Lung (tissue), 12 donors: Measurements from ENCODE around the gene SFXN5. TPM values are rescaled to one million over a fixed set of nuclear protein-coding genes. Genes with fewer than 3 reads are reported as not detected.

Experiments used
- ATAC-seq: fragments of 200-7000 bp; cut with Tn5 transposase; one replicate; pipeline ENCODE4 v1.9.1; 2020; ENCODE audit warnings: moderate number of reproducible peaks; ENCODE audit not compliant: insufficient read depth, low FRiP score
- DNase-seq, 3 donors: peaks; one replicate each; pipeline ENCODE4 v3.0.0-alpha.2; 2013 to 2017
- H3K27ac ChIP-seq, 2 donors: one replicate each; pipeline ENCODE4 v1.5.1; 2013; ENCODE audit warnings: mild to moderate bottlenecking in 2 of 2, moderate library complexity in 2 of 2, control low read depth in 1 of 2, inconsistent platforms in 1 of 2, low read depth in 1 of 2, low read length in 1 of 2
- H3K27me3 ChIP-seq, 3 donors: one replicate each; pipeline ENCODE4 v1.5.1; 2013; ENCODE audit warnings: low read length in 2 of 3; ENCODE audit not compliant: control insufficient read depth in 3 of 3, insufficient read depth in 3 of 3
- H3K36me3 ChIP-seq, 4 donors: one replicate each; pipeline ENCODE4 v1.5.1; 2013; ENCODE audit warnings: low read length in 4 of 4, mild to moderate bottlenecking in 1 of 4, moderate library complexity in 1 of 4; ENCODE audit not compliant: control insufficient read depth in 4 of 4, insufficient read depth in 4 of 4
- H3K4me1 ChIP-seq, 5 donors: one replicate each; pipeline ENCODE4 v1.5.1; 2013; ENCODE audit warnings: low read length in 5 of 5, mild to moderate bottlenecking in 2 of 5, moderate library complexity in 1 of 5; ENCODE audit not compliant: control insufficient read depth in 5 of 5, insufficient read depth in 5 of 5
- H3K4me3 ChIP-seq: one replicate; pipeline ENCODE4 v1.5.1; 2013; ENCODE audit warnings: mild to moderate bottlenecking, control low read depth, moderate library complexity
- H3K9ac ChIP-seq, 2 donors: one replicate each; pipeline ENCODE4 v1.5.1; 2013; ENCODE audit warnings: low read length in 2 of 2, control low read depth in 1 of 2; ENCODE audit not compliant: insufficient read depth in 1 of 2
- H3K9me3 ChIP-seq, 4 donors: one replicate each; pipeline ENCODE4 v1.5.1; 2013; ENCODE audit warnings: low read length in 3 of 4, mild to moderate bottlenecking in 1 of 4, moderate library complexity in 1 of 4; ENCODE audit not compliant: control insufficient read depth in 4 of 4, insufficient read depth in 3 of 4
- CTCF ChIP-seq: IDR thresholded peaks from 2 replicates; pipeline ENCODE4 v1.5.1; 2012; ENCODE audit warnings: mild to moderate bottlenecking; ENCODE audit errors: control extremely low read depth, extremely low read depth
- WGBS, 2 donors: extraction: QIAGEN DNeasy Blood & Tissue Kit; methylation state at CpG; one replicate each; pipeline ENCODE4 v1.1.7; 2013; 5-methylcytosine and 5-hydroxymethylcytosine counted together
- polyA plus RNA-seq, 2 donors: library from polyadenylated mRNA; stranded (reverse); fragments of 200-250 nt; gene quantifications; one replicate each; pipeline ENCODE4 v1.2.1, GENCODE V29; 2013
- total RNA-seq, 2 donors: library from RNA; depleted of rRNA in 1 of 2; stranded (reverse); fragments of >200 nt in 1 of 2; gene quantifications; one replicate each; pipeline ENCODE4 v1.2.1, GENCODE V29; 2014 to 2021
- donor health status: control.
- donor health status: control.
- donor health status: Bipolar disorder and iron deficiency.
- donor health status: healthy.
- donor health status: DM: yes; HTN: yes; CAD: no.

SFXN5 gene
- total and polyA plus RNA-seq, 4 donors = 8.3 to 15.6 (median 9.6) TPM

- no peak overlapping the region for H3K9ac ChIP-seq
- H3K27me3 ChIP-seq = no peaks in the 10 kb centered on the region
- ATAC-seq (no peak), DNase-seq (no peak)
- H3K4me1 ChIP-seq = peaks cover 0 to 5% (median 0%) of the 10 kb centered on the region in 5 donors
- H3K36me3 ChIP-seq = no peaks in the 10 kb centered on the region
- H3K9me3 ChIP-seq = no peaks in the 10 kb centered on the region
- WGBS, 2 donors = 96% methylated on average over 13 of the region's 13 CpGs
- no peak overlapping the region for H3K4me3 ChIP-seq
- TF ChIP-seq CTCF = no peak
- H3K27ac ChIP-seq = no peak overlapping the region
Measured at GRCh38 chr2:72958542-72959385, 112.7 kb downstream of the SFXN5 start.

- no peak for DNase-seq
- H3K4me1 ChIP-seq = peaks cover 0 to 5% (median 0%) of the 10 kb centered on the region in 5 donors
- no peak overlapping the region for H3K27ac ChIP-seq
- WGBS, 2 donors = 56 to 82% methylated on average over 3 of the region's 3 CpGs
- no peak for ATAC-seq
- H3K4me3 ChIP-seq = no peak overlapping the region
- no peaks in the 10 kb centered on the region for H3K27me3 ChIP-seq
- H3K9ac ChIP-seq = no peak overlapping the region
- no peaks in the 10 kb centered on the region for H3K36me3 ChIP-seq
- TF ChIP-seq CTCF = no peak
- H3K9me3 ChIP-seq = no peaks in the 10 kb centered on the region
Measured at GRCh38 chr2:72956936-72957335, 114.6 kb downstream of the SFXN5 start.

- Histone ChIP-seq H3K9me3 (no peaks in the 10 kb centered on the region), H3K27me3 (no peaks in the 10 kb centered on the region), H3K4me1 (peaks cover 0 to 5% (median 0%) of the 10 kb centered on the region in 5 donors), H3K4me3 (no peak overlapping the region), H3K27ac (no peak overlapping the region), H3K9ac (no peak overlapping the region), H3K36me3 (no peaks in the 10 kb centered on the region)
- no peak for ATAC-seq
- TF ChIP-seq CTCF = no peak
- no peak for DNase-seq
- WGBS, 2 donors = 96 to 99% methylated on average over 2 of the region's 2 CpGs
Measured at GRCh38 chr2:72956050-72956395, 115.5 kb downstream of the SFXN5 start.
